Measurements from ENCODE around the gene IFFO2. TPM values are rescaled to one million over a fixed set of nuclear protein-coding genes. Genes with fewer than 3 reads are reported as not detected.

The IFFO2 gene
- total RNA-seq = 21.0 and 24.4 TPM in 2 replicates
- long read RNA-seq, partial matches to known transcripts = 0 of 4 reads
- long read RNA-seq, other reads (novel, unspliced or antisense) = 4 of 4 reads

GRCh38 chr1:18956193-18957135 is at the start of gene IFFO2:
Gene IFFO2, minus strand, starts transcription at chr1:18956676. Its CDS starts 344 bp downstream, at chr1:18956332.
- Mint-ChIP-seq H3K27me3 (peaks cover 49% of the 10 kb centered on the region), H3K27ac (peak within 1 kb of the TSS; percentile 52)
- no peak for TF ChIP-seq CTCF (IDR thresholded peaks at IDR 0.05; ENCODE audit: unreplicated experiment)

GRCh38 chr1:19006000-19006399 is 49.5 kb upstream of the IFFO2 start:
- Mint-ChIP-seq H3K4me3 (ENCODE audit: low read depth) (peak overlapping the region; percentile 27), H3K27ac (peak overlapping the region; percentile 77), H3K9me3 (ENCODE audit: low read depth) (peaks cover 19% of the 10 kb centered on the region), H3K36me3 (ENCODE audit: insufficient read depth) (peaks cover 8% of the 10 kb centered on the region), H3K27me3 (no peaks in the 10 kb centered on the region), H3K4me1 (ENCODE audit: low read depth) (peaks cover 49% of the 10 kb centered on the region)
- no peak for TF ChIP-seq CTCF (IDR thresholded peaks at IDR 0.05; ENCODE audit: unreplicated experiment)
- no peak for DNase-seq (ENCODE audit: low spot score, unreplicated experiment)

More at GRCh38 chr1:18956193-18957135, at the start of gene IFFO2:
- Mint-ChIP-seq H3K36me3 (ENCODE audit: insufficient read depth) (peaks cover 3% of the 10 kb centered on the region), H3K4me3 (ENCODE audit: low read depth) (peak within 1 kb of the TSS; percentile 82), H3K9me3 (ENCODE audit: low read depth) (no peaks in the 10 kb centered on the region), H3K4me1 (ENCODE audit: low read depth) (peaks cover 22% of the 10 kb centered on the region)
- peak; percentile 98 for DNase-seq (ENCODE audit: low spot score, unreplicated experiment)

GRCh38 chr1:19003371-19004290 is 47.2 kb upstream of the IFFO2 start:
- H3K27me3 Mint-ChIP-seq = no peaks in the 10 kb centered on the region
- H3K36me3 Mint-ChIP-seq (ENCODE audit: insufficient read depth) = peaks cover 11% of the 10 kb centered on the region
- H3K4me3 Mint-ChIP-seq (ENCODE audit: low read depth) = no peak overlapping the region
- DNase-seq (ENCODE audit: low spot score, unreplicated experiment) = no peak
- H3K9me3 Mint-ChIP-seq (ENCODE audit: low read depth) = peaks cover 30% of the 10 kb centered on the region
- peaks cover 29% of the 10 kb centered on the region for H3K4me1 Mint-ChIP-seq (ENCODE audit: low read depth)
- TF ChIP-seq CTCF (IDR thresholded peaks at IDR 0.05; ENCODE audit: unreplicated experiment) = no peak
- H3K27ac Mint-ChIP-seq = peak overlapping the region; percentile 38

- H3K4me3 Mint-ChIP-seq (ENCODE audit: low read depth) = no peak overlapping the region
- H3K27ac Mint-ChIP-seq = no peak overlapping the region
- TF ChIP-seq CTCF (IDR thresholded peaks at IDR 0.05; ENCODE audit: unreplicated experiment) = no peak
- H3K36me3 Mint-ChIP-seq (ENCODE audit: insufficient read depth) = peaks cover 11% of the 10 kb centered on the region
- peaks cover 30% of the 10 kb centered on the region for H3K9me3 Mint-ChIP-seq (ENCODE audit: low read depth)
- DNase-seq (ENCODE audit: low spot score, unreplicated experiment) = no peak
- H3K4me1 Mint-ChIP-seq (ENCODE audit: low read depth) = no peaks in the 10 kb centered on the region
- H3K27me3 Mint-ChIP-seq = no peaks in the 10 kb centered on the region
Observed at GRCh38 chr1:19000065-19000464, 43.6 kb upstream of the IFFO2 start.

GRCh38 chr1:18999359-18999758 is 42.9 kb upstream of the IFFO2 start:
- no peak for DNase-seq (ENCODE audit: low spot score, unreplicated experiment)
- peaks cover 30% of the 10 kb centered on the region for H3K9me3 Mint-ChIP-seq (ENCODE audit: low read depth)
- no peak overlapping the region for H3K4me3 Mint-ChIP-seq (ENCODE audit: low read depth)
- H3K27me3 Mint-ChIP-seq = no peaks in the 10 kb centered on the region
- no peaks in the 10 kb centered on the region for H3K4me1 Mint-ChIP-seq (ENCODE audit: low read depth)
- no peak overlapping the region for H3K27ac Mint-ChIP-seq
- H3K36me3 Mint-ChIP-seq (ENCODE audit: insufficient read depth) = peaks cover 11% of the 10 kb centered on the region
- TF ChIP-seq CTCF (IDR thresholded peaks at IDR 0.05; ENCODE audit: unreplicated experiment) = no peak
